SK-N-MC (cell line): ENCODE measurements around the gene KRTAP4-9.
"Not testable (repeated sequence)": the region's sequence is repeated elsewhere in the genome, so short reads cannot be mapped to it uniquely, and the experiment has no call there.

Experiments
- FOXP2 ChIP-seq: optimal IDR thresholded peaks from 2 replicates; pipeline ENCODE3; 2011; ENCODE audit warnings: mild to moderate bottlenecking, moderate library complexity; ENCODE audit not compliant: insufficient read depth; ENCODE audit errors: extremely low read length, control extremely low read depth
- POLR2AphosphoS5 ChIP-seq: IDR thresholded peaks from 2 replicates; pipeline ENCODE4 v1.6.1; 2012; ENCODE audit warnings: mild to moderate bottlenecking, low read depth, low read length, borderline replicate concordance

GRCh38 chr17:41099682-41100480 is 5.3 kb upstream of the KRTAP4-9 start:
- not testable (repeated sequence) for TF ChIP-seq FOXP2, POLR2AphosphoS5
